B cell (primary cell): ENCODE data around the gene CHST15. TPM values are rescaled to one million over a fixed set of nuclear protein-coding genes. Genes with fewer than 3 reads are reported as not detected.

ENCODE experiments used
- ATAC-seq: fragments of 200-7000 bp; cut with Tn5 transposase; one replicate; pipeline ENCODE4 v1.10.0; 2021; ENCODE audit warnings: low read depth, mild to moderate bottlenecking, moderate number of reproducible peaks, moderate library complexity
- CTCF ChIA-PET: fragments of 350-600 bp; sonication (Branson Sonifier 250); formaldehyde crosslinking; loops from one replicate; lab custom pipeline; 2021; ENCODE audit warnings: antibody characterized with exemption, inconsistent platforms; lab: Charles Lee
- POLR2A ChIA-PET: fragments of 350-600 bp; sonication (Branson Sonifier 250); formaldehyde crosslinking; loops from one replicate; lab custom pipeline; 2021; ENCODE audit warnings: antibody characterized with exemption; lab: Charles Lee
- DNase-seq: peaks from one replicate; pipeline ENCODE4 v3.0.0; 2013
- H2AFZ ChIP-seq: 2 replicates; pipeline ENCODE4 v1.6.1; 2012; ENCODE audit warnings: mild to moderate bottlenecking, low read depth, low read length; ENCODE audit not compliant: insufficient read depth, poor library complexity, severe bottlenecking
- H3K27ac ChIP-seq, 2 donors: 1 replicate in 1 of 2; 2 replicates in 1 of 2; pipeline ENCODE4 v1.5.1; 2012 to 2013; ENCODE audit warnings: low read length in 2 of 2, mild to moderate bottlenecking in 2 of 2, moderate library complexity in 1 of 2
- H3K27me3 ChIP-seq, 4 experiments: fragments of 200-600 bp in 1 of 4; sonication (generic) in 1 of 4; replicated peaks in 1 of 4; 1 replicate in 2 of 4; 2 replicates in 2 of 4; pipeline versions ENCODE4 v1.6.1 to v1.7.0; 2013 to 2016; ENCODE audit warnings: low read length in 3 of 4, mild to moderate bottlenecking in 2 of 4, mixed read lengths in 1 of 4, moderate library complexity in 1 of 4; ENCODE audit not compliant: insufficient read depth in 4 of 4, control insufficient read depth in 3 of 4; ENCODE audit errors: control extremely low read depth in 1 of 4
- H3K36me3 ChIP-seq, 2 experiments: replicated peaks in 1 of 2; 1 replicate in 1 of 2; 2 replicates in 1 of 2; pipeline versions ENCODE4 v1.6.1 to v1.7.1; 2013; ENCODE audit warnings: low read length in 1 of 2; ENCODE audit not compliant: insufficient read depth in 2 of 2, control insufficient read depth in 1 of 2; ENCODE audit errors: control extremely low read depth in 1 of 2, extremely low read depth in 1 of 2
- H3K4me1 ChIP-seq, 2 donors: fragments of 200-600 bp in 1 of 2; sonication (generic) in 1 of 2; 1 replicate in 1 of 2; 2 replicates in 1 of 2; pipeline versions ENCODE4 v1.5.1 to v1.6.1; 2013 to 2017; ENCODE audit warnings: low read length in 2 of 2; ENCODE audit not compliant: control insufficient read depth in 2 of 2, insufficient read depth in 2 of 2
- H3K4me2 ChIP-seq: replicated peaks from 2 replicates; pipeline ENCODE3; 2012; ENCODE audit warnings: mild to moderate bottlenecking, low read depth, low read length; ENCODE audit not compliant: poor library complexity, severe bottlenecking
- H3K4me3 ChIP-seq, 5 experiments: fragments of 200-600 bp in 1 of 5; sonication (generic) in 1 of 5; 1 replicate in 3 of 5; 2 replicates in 2 of 5; pipeline versions ENCODE4 v1.5.1 to v1.7.0; 2011 to 2016; ENCODE audit warnings: low read length in 4 of 5, mild to moderate bottlenecking in 4 of 5, low read depth in 2 of 5, control low read depth in 1 of 5, moderate library complexity in 1 of 5; ENCODE audit not compliant: insufficient read depth in 1 of 5; ENCODE audit errors: control extremely low read depth in 1 of 5, extremely low read depth in 1 of 5
- H3K79me2 ChIP-seq: fragments of 200-600 bp; sonication (generic); one replicate; pipeline ENCODE4 v1.6.0; 2016; ENCODE audit warnings: low read length; ENCODE audit not compliant: control insufficient read depth, insufficient read depth
- H3K9ac ChIP-seq: fragments of 200-600 bp; sonication (generic); 2 replicates; pipeline ENCODE4 v1.6.1; 2017; ENCODE audit warnings: mild to moderate bottlenecking, low read length, moderate library complexity
- H3K9me3 ChIP-seq, 3 donors: one replicate each; pipeline versions ENCODE4 v1.6.1 to v1.7.1; 2013; ENCODE audit warnings: low read length in 2 of 3; ENCODE audit not compliant: control insufficient read depth in 2 of 3, insufficient read depth in 1 of 3; ENCODE audit errors: control extremely low read depth in 1 of 3
- H4K20me1 ChIP-seq: 2 replicates; pipeline ENCODE4 v1.6.0; 2012; ENCODE audit warnings: mild to moderate bottlenecking, low read length; ENCODE audit not compliant: insufficient read depth, control insufficient read depth, poor library complexity, severe bottlenecking
- H3K27ac Mint-ChIP-seq: one replicate; pipeline ENCODE4 v1.8.0; 2021; ENCODE audit warnings: mixed read lengths
- H3K27me3 Mint-ChIP-seq: one replicate; pipeline ENCODE4 v1.8.0; 2021; ENCODE audit warnings: mixed read lengths
- H3K4me1 Mint-ChIP-seq: one replicate; pipeline ENCODE4 v1.8.0; 2021; ENCODE audit warnings: mixed read lengths
- H3K4me3 Mint-ChIP-seq: one replicate; pipeline ENCODE4 v1.8.0; 2021; ENCODE audit warnings: mixed read lengths
- H3K9me3 Mint-ChIP-seq: one replicate; pipeline ENCODE4 v1.8.0; 2022; ENCODE audit warnings: mixed read lengths; ENCODE audit not compliant: insufficient read depth
- CTCF ChIP-seq: fragments of 200-600 bp; IDR thresholded peaks from one replicate; pipeline ENCODE4 v1.8.0; 2022; ENCODE audit warnings: antibody characterized with exemption, mild to moderate bottlenecking
- EZH2 ChIP-seq: IDR thresholded peaks from 2 replicates; pipeline ENCODE4 v1.6.1; 2012; ENCODE audit warnings: borderline replicate concordance, low read depth, mild to moderate bottlenecking, moderate library complexity, low read length; ENCODE audit not compliant: insufficient read depth, poor library complexity, severe bottlenecking
- WGBS: methylation state at CpG from one replicate; pipeline ENCODE4 v1.1.5; 2013; ENCODE audit warnings: missing lambda C conversion rate; ENCODE audit not compliant: insufficient coverage; 5-methylcytosine and 5-hydroxymethylcytosine counted together
- intact Hi-C: fragments of 100-400 bp; cut with micrococcal nuclease; formaldehyde crosslinking; loops from one replicate; pipeline ENCODE4 v1.10.0; 2022
- polyA plus RNA-seq: library from polyadenylated mRNA; depleted of rRNA; stranded (reverse); fragments of >200 nt; gene quantifications from 2 replicates; pipeline ENCODE4 v1.2.3, GENCODE V29; 2012
- total RNA-seq, 2 donors: library from RNA; stranded (reverse); fragments of 120-200 nt in 1 of 2; gene quantifications; 1 replicate in 1 of 2; 2 replicates in 1 of 2; pipeline versions ENCODE4 v1.2.3 to v1.2.4, GENCODE V29; 2013 to 2022

CHST15 gene
- total and polyA plus RNA-seq, 2 donors (not counting 1 experiment from before 2014, with no cell fraction given) = 17.9 to 75.4 TPM

GRCh38 chr10:124122211-124122610 lies 28.8 kb upstream of the CHST15 start:
- intact Hi-C loops = no loop called here
- Histone ChIP-seq H3K4me1 (peaks cover 59 to 95% of the 10 kb centered on the region in 2 donors), H3K79me2 (peaks cover 4% of the 10 kb centered on the region), H3K27ac (peak overlapping the region in 1 of 2 donors; percentile 4), H2AFZ (no peak overlapping the region), H4K20me1 (no peaks in the 10 kb centered on the region), H3K4me3 (no peak overlapping the region), H3K4me2 (no peak overlapping the region), H3K27me3 (no peaks in the 10 kb centered on the region), H3K9ac (no peak overlapping the region), H3K9me3 (no peaks in the 10 kb centered on the region), H3K36me3 (no peaks in the 10 kb centered on the region)
- TF ChIP-seq CTCF (no peak), EZH2 (no peak)
- Mint-ChIP-seq H3K9me3 (no peaks in the 10 kb centered on the region), H3K27ac (peak overlapping the region; percentile 1), H3K27me3 (no peaks in the 10 kb centered on the region), H3K4me3 (no peak overlapping the region), H3K4me1 (peaks cover 21% of the 10 kb centered on the region)
- DNase-seq (no peak), ATAC-seq (no peak)
- ChIA-PET POLR2A (no interaction called here), CTCF (no interaction called here)
- 95% methylated on average over 11 of the region's 13 CpGs for WGBS

- Mint-ChIP-seq H3K27me3 (no peaks in the 10 kb centered on the region), H3K4me3 (no peak overlapping the region), H3K27ac (no peak overlapping the region), H3K9me3 (no peaks in the 10 kb centered on the region), H3K4me1 (peaks cover 29% of the 10 kb centered on the region)
- Histone ChIP-seq H4K20me1 (no peaks in the 10 kb centered on the region), H3K27me3 (no peaks in the 10 kb centered on the region), H3K36me3 (no peaks in the 10 kb centered on the region), H3K9me3 (no peaks in the 10 kb centered on the region), H2AFZ (peak overlapping the region; percentile 59), H3K9ac (no peak overlapping the region), H3K4me3 (no peak overlapping the region), H3K4me1 (peaks cover 70 to 90% of the 10 kb centered on the region in 2 donors), H3K4me2 (peak overlapping the region; percentile 67), H3K79me2 (peaks cover 4% of the 10 kb centered on the region), H3K27ac (peak overlapping the region in 1 of 2 donors; percentile 63)
- DNase-seq (no peak), ATAC-seq (no peak)
- TF ChIP-seq EZH2 (no peak), CTCF (no peak)
- intact Hi-C loops = no loop called here
- WGBS = 79% methylated on average over 4 of the region's 4 CpGs
- POLR2A ChIA-PET = interaction anchor here (1.0 kb wide), 1 partner anchor 27 kb away, joined by 3 read pairs; the partner anchor contains the start of gene CHST15
- CTCF ChIA-PET = interaction anchor here (1.1 kb wide), 1 partner anchor 11 kb away, joined by 3 read pairs; no protein-coding TSS in a partner anchor
These were observed 27.1 kb upstream of the CHST15 start for GRCh38 chr10:124120410-124121061.
